Measurements from ENCODE around the gene C10orf90.

- no peak for TF ChIP-seq CTCF (conservative IDR thresholded peaks at IDR 0.05 in 1 of 2, IDR thresholded peaks at IDR 0.05 in 1 of 2; ENCODE audit: extremely low read depth in 1 of 2, insufficient read depth in 1 of 2, low read depth in 1 of 2, low read length in 2 of 2)
- TF ChIP-seq EZH2 (IDR thresholded peaks at IDR 0.05; ENCODE audit: borderline replicate concordance, low read length), result no peak
Observed at GRCh38 chr10:126423732-126424491, 246.6 kb downstream of the C10orf90 start.
